Stimulated activated CD8-positive, alpha-beta memory T cell treated with anti-CD3 and anti-CD28 coated beads, Interleukin-12 subunit alpha, Interleukin-12 subunit beta, amount 100 ng/mL, for 1 hour (primary cell): ENCODE measurements around the gene DNAJC7.
"Not testable (repeated sequence)": the region's sequence is repeated elsewhere in the genome, so short reads cannot be mapped to it uniquely, and the experiment has no call there.

ENCODE experiments used
- DNase-seq: peaks from one replicate; pipeline ENCODE4 v3.0.0-alpha.2; 2020; ENCODE audit warnings: low read depth

DNAJC7 gene

GRCh38 chr17:41957031-41957868 lies 60.0 kb downstream of the DNAJC7 start:
- no peak for DNase-seq

GRCh38 chr17:41956522-41956921 lies 60.7 kb downstream of the DNAJC7 start:
- no peak for DNase-seq

GRCh38 chr17:41948762-41949460 lies 68.3 kb downstream of the DNAJC7 start:
- DNase-seq = no peak

GRCh38 chr17:41944943-41945342 lies 72.3 kb downstream of the DNAJC7 start:
- no peak for DNase-seq

- no peak for DNase-seq
Measured at GRCh38 chr17:41943492-41943891, 73.7 kb downstream of the DNAJC7 start.

- no peak for DNase-seq
Measured at GRCh38 chr17:41942626-41943373, 74.4 kb downstream of the DNAJC7 start.

- DNase-seq = no peak
Measured at GRCh38 chr17:41941168-41941567, 76.1 kb downstream of the DNAJC7 start.

- no peak for DNase-seq
Measured at GRCh38 chr17:41939693-41940090, 77.5 kb downstream of the DNAJC7 start.

- no peak for DNase-seq
Measured at GRCh38 chr17:41939044-41939692, 78.1 kb downstream of the DNAJC7 start.

GRCh38 chr17:41937970-41938954 lies 79.0 kb downstream of the DNAJC7 start:
- DNase-seq = no peak

- DNase-seq = no peak
Measured at GRCh38 chr17:41935641-41936040, 81.6 kb downstream of the DNAJC7 start.

GRCh38 chr17:41932816-41933389 lies 84.3 kb downstream of the DNAJC7 start:
- DNase-seq = no peak

- DNase-seq = not testable (repeated sequence)
Measured at GRCh38 chr17:41931715-41932114, 85.5 kb downstream of the DNAJC7 start.

- DNase-seq = not testable (repeated sequence)
Measured at GRCh38 chr17:41930833-41931156, 86.4 kb downstream of the DNAJC7 start.

- peak; percentile 94 for DNase-seq
Measured at GRCh38 chr17:41930009-41930832, 87.0 kb downstream of the DNAJC7 start, which contains the start of gene ODAD4. Gene ODAD4, plus strand, starts transcription at chr17:41930617. Its CDS starts 107 bp downstream, at chr17:41930724.

GRCh38 chr17:41928693-41929251 lies 88.5 kb downstream of the DNAJC7 start:
- no peak for DNase-seq
